Brain microvascular endothelial cell (primary cell): ENCODE results near the gene FOSB.

Experiments
- DNase-seq: peaks from one replicate; pipeline ENCODE4 v3.0.0-alpha.2; 2020
- H3K27ac ChIP-seq: fragments of 250-450 bp; sonication (Bioruptor Pico); 2 replicates; pipeline ENCODE4 v1.5.1; 2020; ENCODE audit warnings: mild to moderate bottlenecking, moderate library complexity
- H3K27me3 ChIP-seq: fragments of 250-450 bp; sonication (Bioruptor Pico); replicated peaks from 2 replicates; pipeline ENCODE4 v1.5.1; 2020; ENCODE audit warnings: mild to moderate bottlenecking
- H3K36me3 ChIP-seq: fragments of 250-450 bp; sonication (Bioruptor Pico); replicated peaks from 2 replicates; pipeline ENCODE4 v1.5.1; 2020; ENCODE audit warnings: mild to moderate bottlenecking
- H3K4me3 ChIP-seq: 2 replicates; pipeline ENCODE4 v1.5.1; 2011; ENCODE audit warnings: low read depth, mild to moderate bottlenecking, control low read depth, low read length, moderate library complexity
- CTCF ChIP-seq: IDR thresholded peaks from 2 replicates; pipeline ENCODE4 v1.5.1; 2011; ENCODE audit warnings: low read depth, mild to moderate bottlenecking, moderate library complexity, low read length, control low read depth, inconsistent platforms; ENCODE audit errors: missing control alignments
- in situ Hi-C: cut with HindIII; loops from 2 replicates; pipeline ENCODE4 v1.10.0; 2017; ENCODE audit warnings: low sequenced_read_pairs, low pct_ligation_motif_present

FOSB gene

GRCh38 chr19:45467456-45468158, at the start of gene FOSB:
TSS of gene FOSB (plus strand) at chr19:45467996. CDS start at chr19:45468587, 591 bp downstream.
- peak within 1 kb of the TSS; percentile 97 for H3K4me3 ChIP-seq
- peak; percentile 95 for DNase-seq
- no peaks in the 10 kb centered on the region for H3K36me3 ChIP-seq
- in situ Hi-C loops, result no loop called here
- no peak for TF ChIP-seq CTCF
- peak within 1 kb of the TSS; percentile 99 for H3K27ac ChIP-seq
- H3K27me3 ChIP-seq, result no peaks in the 10 kb centered on the region

- Histone ChIP-seq H3K27me3 (no peaks in the 10 kb centered on the region), H3K4me3 (no peak overlapping the region), H3K27ac (no peak overlapping the region), H3K36me3 (peaks cover 47% of the 10 kb centered on the region)
- no peak for DNase-seq
- no peak for TF ChIP-seq CTCF
- in situ Hi-C loops, result no loop called here
Observed at GRCh38 chr19:45418802-45419201, 49.0 kb upstream of the FOSB start.

GRCh38 chr19:45419396-45419795, 48.4 kb upstream of the FOSB start:
- no peaks in the 10 kb centered on the region for H3K27me3 ChIP-seq
- DNase-seq, result no peak
- no peak overlapping the region for H3K27ac ChIP-seq
- no peak overlapping the region for H3K4me3 ChIP-seq
- peaks cover 41% of the 10 kb centered on the region for H3K36me3 ChIP-seq
- no peak for TF ChIP-seq CTCF
- in situ Hi-C loops, result no loop called here

GRCh38 chr19:45419895-45420294, 47.9 kb upstream of the FOSB start:
- H3K27ac ChIP-seq, result no peak overlapping the region
- H3K36me3 ChIP-seq, result peaks cover 38% of the 10 kb centered on the region
- H3K4me3 ChIP-seq, result no peak overlapping the region
- no peaks in the 10 kb centered on the region for H3K27me3 ChIP-seq
- in situ Hi-C loops, result no loop called here
- DNase-seq, result no peak
- TF ChIP-seq CTCF, result no peak

- no peak for TF ChIP-seq CTCF
- Histone ChIP-seq H3K4me3 (no peak overlapping the region), H3K36me3 (peaks cover 38% of the 10 kb centered on the region), H3K27ac (no peak overlapping the region), H3K27me3 (no peaks in the 10 kb centered on the region)
- in situ Hi-C loops, result no loop called here
- no peak for DNase-seq
Observed at GRCh38 chr19:45420356-45420755, 47.4 kb upstream of the FOSB start.

GRCh38 chr19:45420871-45421270, 46.9 kb upstream of the FOSB start:
- no peak for DNase-seq

More at GRCh38 chr19:45420871-45421270, 46.9 kb upstream of the FOSB start:
- no peak for TF ChIP-seq CTCF
- Histone ChIP-seq H3K27me3 (no peaks in the 10 kb centered on the region), H3K36me3 (peaks cover 34% of the 10 kb centered on the region), H3K27ac (no peak overlapping the region), H3K4me3 (no peak overlapping the region)
- in situ Hi-C loops, result no loop called here
